Neural progenitor cell (in vitro differentiated cells): ENCODE data around the gene AZIN2. TPM values are rescaled to one million over a fixed set of nuclear protein-coding genes. Genes with fewer than 3 reads are reported as not detected.

Experiments used
- DNase-seq: peaks from one replicate; pipeline ENCODE4 v3.0.0-alpha.2; 2016; ENCODE audit warnings: low spot score
- H2AFZ ChIP-seq: fragments of 200-600 bp; sonication (generic); replicated peaks from 2 replicates; pipeline ENCODE4 v1.6.1; 2016; ENCODE audit warnings: antibody characterized with exemption
- H3F3A ChIP-seq: fragments of 200-600 bp; sonication (generic); 2 replicates; pipeline ENCODE4 v1.6.1; 2016; ENCODE audit warnings: antibody characterized with exemption, low read depth
- H3K27ac ChIP-seq: fragments of 200-600 bp; sonication (generic); 2 replicates; pipeline ENCODE4 v1.5.1; 2016; ENCODE audit warnings: mild to moderate bottlenecking
- H3K27me3 ChIP-seq: fragments of 200-600 bp; sonication (generic); 2 replicates; pipeline ENCODE4 v1.6.1; 2016; ENCODE audit warnings: mild to moderate bottlenecking, moderate library complexity
- H3K36me3 ChIP-seq: fragments of 200-600 bp; sonication (generic); 2 replicates; pipeline ENCODE4 v1.5.1; 2016
- H3K4me1 ChIP-seq: fragments of 200-600 bp; sonication (generic); 2 replicates; pipeline ENCODE4 v1.6.1; 2016; ENCODE audit warnings: mixed run types
- H3K4me2 ChIP-seq: fragments of 200-600 bp; sonication (generic); 2 replicates; pipeline ENCODE4 v1.6.1; 2016
- H3K4me3 ChIP-seq: fragments of 200-600 bp; sonication (generic); 2 replicates; pipeline ENCODE4 v1.5.1; 2016
- H3K79me2 ChIP-seq: fragments of 200-600 bp; sonication (generic); 2 replicates; pipeline ENCODE4 v1.6.1; 2016; ENCODE audit warnings: low read depth
- H3K9ac ChIP-seq: fragments of 200-600 bp; sonication (generic); 2 replicates; pipeline ENCODE4 v1.6.1; 2016
- H3K9me3 ChIP-seq: fragments of 200-600 bp; sonication (generic); 2 replicates; pipeline ENCODE4 v1.5.1; 2016; ENCODE audit warnings: low read depth
- H4K20me1 ChIP-seq: fragments of 200-600 bp; sonication (generic); 2 replicates; pipeline ENCODE4 v1.6.1; 2016; ENCODE audit warnings: low read depth
- H3K27ac Mint-ChIP-seq: 3 replicates; pipeline ENCODE4 v1.8.0; 2021; ENCODE audit warnings: mixed read lengths
- H3K27me3 Mint-ChIP-seq: 2 replicates; pipeline ENCODE4 v1.8.0; 2022; ENCODE audit warnings: low read depth, mild to moderate bottlenecking, inconsistent platforms, moderate library complexity, mixed read lengths; ENCODE audit not compliant: insufficient read depth
- H3K36me3 Mint-ChIP-seq: 3 replicates; pipeline ENCODE4 v1.8.0; 2021; ENCODE audit warnings: mixed read lengths
- H3K4me1 Mint-ChIP-seq: 3 replicates; pipeline ENCODE4 v1.8.0; 2021; ENCODE audit warnings: mixed read lengths
- H3K4me3 Mint-ChIP-seq: 3 replicates; pipeline ENCODE4 v1.8.0; 2021; ENCODE audit warnings: mild to moderate bottlenecking, moderate library complexity, mixed read lengths
- H3K9me3 Mint-ChIP-seq: 3 replicates; pipeline ENCODE4 v1.8.0; 2020; ENCODE audit warnings: mixed read lengths
- CTCF ChIP-seq: fragments of 200-600 bp; sonication (generic); IDR thresholded peaks from 2 replicates; pipeline ENCODE4 v1.5.1; 2017; ENCODE audit warnings: antibody characterized with exemption, mild to moderate bottlenecking
- EZH2 ChIP-seq: fragments of 200-600 bp; sonication (generic); IDR thresholded peaks from 2 replicates; pipeline ENCODE4 v1.6.1; 2017; ENCODE audit warnings: antibody characterized with exemption, mild to moderate bottlenecking, moderate library complexity
- EZH2phosphoT487 ChIP-seq: fragments of 200-600 bp; sonication (generic); IDR thresholded peaks from 2 replicates; pipeline ENCODE4 v1.6.1; 2017; ENCODE audit warnings: antibody characterized with exemption
- total RNA-seq: library from RNA; depleted of rRNA; stranded (reverse); fragments of >200 nt; gene quantifications from 2 replicates; pipeline ENCODE4 v1.2.3, GENCODE V29; 2015; ENCODE audit warnings: low replicate concordance

AZIN2 gene
- total RNA-seq, 1 donor from 2014 or later: 1.3 TPM

- Histone ChIP-seq H3K4me2 (no peak overlapping the region), H3K36me3 (no peaks in the 10 kb centered on the region), H3K4me1 (peaks cover 5% of the 10 kb centered on the region), H3K27me3 (no peaks in the 10 kb centered on the region), H3K9me3 (no peaks in the 10 kb centered on the region), H2AFZ (no peak overlapping the region), H3K4me3 (no peak overlapping the region), H3K27ac (no peak overlapping the region), H4K20me1 (no peaks in the 10 kb centered on the region), H3K9ac (no peak overlapping the region), H3F3A (no peaks in the 10 kb centered on the region), H3K79me2 (no peaks in the 10 kb centered on the region)
- Mint-ChIP-seq H3K9me3 (no peaks in the 10 kb centered on the region), H3K27ac (no peak overlapping the region), H3K4me3 (no peak overlapping the region), H3K36me3 (no peaks in the 10 kb centered on the region), H3K27me3 (peaks cover 4% of the 10 kb centered on the region), H3K4me1 (peaks cover 26% of the 10 kb centered on the region)
- TF ChIP-seq EZH2 (no peak), CTCF (peak; percentile 76)
- peak; percentile 87 for DNase-seq
Measured at GRCh38 chr1:33137800-33138199, 56.8 kb downstream of the AZIN2 start.

- Mint-ChIP-seq H3K27ac (no peak overlapping the region), H3K36me3 (no peaks in the 10 kb centered on the region), H3K4me3 (no peak overlapping the region), H3K4me1 (peaks cover 34% of the 10 kb centered on the region), H3K27me3 (peaks cover 9% of the 10 kb centered on the region), H3K9me3 (no peaks in the 10 kb centered on the region)
- Histone ChIP-seq H2AFZ (no peak overlapping the region), H3K79me2 (no peaks in the 10 kb centered on the region), H3K9me3 (no peaks in the 10 kb centered on the region), H4K20me1 (no peaks in the 10 kb centered on the region), H3K4me1 (peaks cover 10% of the 10 kb centered on the region), H3K9ac (no peak overlapping the region), H3K4me2 (no peak overlapping the region), H3K4me3 (no peak overlapping the region), H3K27me3 (no peaks in the 10 kb centered on the region), H3F3A (no peaks in the 10 kb centered on the region), H3K27ac (no peak overlapping the region), H3K36me3 (no peaks in the 10 kb centered on the region)
- TF ChIP-seq EZH2phosphoT487: no peak
- no peak for TF ChIP-seq CTCF
- no peak for TF ChIP-seq EZH2
- peak; percentile 38 for DNase-seq
Measured at GRCh38 chr1:33140153-33141149, 59.5 kb downstream of the AZIN2 start.

GRCh38 chr1:33141216-33141615 lies 60.3 kb downstream of the AZIN2 start:
- no peak overlapping the region for H3K4me3 Mint-ChIP-seq

GRCh38 chr1:33141781-33142180 lies 60.8 kb downstream of the AZIN2 start:
- TF ChIP-seq EZH2 (no peak), CTCF (no peak), EZH2phosphoT487 (no peak)
- Histone ChIP-seq H3K9ac (no peak overlapping the region), H2AFZ (no peak overlapping the region), H3K79me2 (no peaks in the 10 kb centered on the region), H3K4me2 (no peak overlapping the region), H3K27ac (no peak overlapping the region), H3F3A (no peaks in the 10 kb centered on the region), H3K9me3 (no peaks in the 10 kb centered on the region), H3K4me1 (peaks cover 10% of the 10 kb centered on the region), H3K36me3 (no peaks in the 10 kb centered on the region), H3K27me3 (no peaks in the 10 kb centered on the region), H4K20me1 (no peaks in the 10 kb centered on the region), H3K4me3 (no peak overlapping the region)
- Mint-ChIP-seq H3K36me3 (peaks cover 2% of the 10 kb centered on the region), H3K4me1 (peaks cover 34% of the 10 kb centered on the region), H3K27me3 (peaks cover 9% of the 10 kb centered on the region), H3K27ac (no peak overlapping the region), H3K4me3 (no peak overlapping the region), H3K9me3 (no peaks in the 10 kb centered on the region)
- no peak for DNase-seq

More at GRCh38 chr1:33141216-33141615, 60.3 kb downstream of the AZIN2 start:
- no peaks in the 10 kb centered on the region for H3K36me3 ChIP-seq
- TF ChIP-seq EZH2: no peak
- H3K9me3 ChIP-seq: no peaks in the 10 kb centered on the region
- Mint-ChIP-seq H3K36me3 (no peaks in the 10 kb centered on the region), H3K27ac (peak overlapping the region; percentile 66), H3K4me1 (peaks cover 34% of the 10 kb centered on the region), H3K27me3 (peaks cover 9% of the 10 kb centered on the region), H3K9me3 (no peaks in the 10 kb centered on the region)
- H3K79me2 ChIP-seq: no peaks in the 10 kb centered on the region
- H3F3A ChIP-seq: no peaks in the 10 kb centered on the region
- no peak overlapping the region for H3K4me2 ChIP-seq
- H3K4me3 ChIP-seq: no peak overlapping the region
- H3K4me1 ChIP-seq: peaks cover 10% of the 10 kb centered on the region
- H2AFZ ChIP-seq: no peak overlapping the region
- H4K20me1 ChIP-seq: no peaks in the 10 kb centered on the region
- no peaks in the 10 kb centered on the region for H3K27me3 ChIP-seq
- H3K9ac ChIP-seq: no peak overlapping the region
- no peak overlapping the region for H3K27ac ChIP-seq
- DNase-seq: no peak
